Aorta (tissue), 5 donors: ENCODE measurements around the gene RGS6. TPM values are rescaled to one million over a fixed set of nuclear protein-coding genes. Genes with fewer than 3 reads are reported as not detected.

Experiments
- ATAC-seq: fragments of 200-7000 bp; cut with Tn5 transposase; one replicate; pipeline ENCODE4 v1.9.1; 2022; ENCODE audit warnings: moderate library complexity; ENCODE audit not compliant: low FRiP score
- DNase-seq, 2 donors: peaks; one replicate each; pipeline ENCODE4 v3.0.0-alpha.2; 2020
- H3K27ac ChIP-seq, 2 donors: one replicate each; pipeline ENCODE4 v1.5.1; 2013; ENCODE audit warnings: low read length in 2 of 2, mild to moderate bottlenecking in 2 of 2, moderate library complexity in 2 of 2, control low read depth in 1 of 2, inconsistent platforms in 1 of 2, low read depth in 1 of 2
- H3K27me3 ChIP-seq, 2 donors: one replicate each; pipeline ENCODE4 v1.6.1; 2013; ENCODE audit warnings: control low read depth in 1 of 2, low read length in 1 of 2, mild to moderate bottlenecking in 1 of 2, moderate library complexity in 1 of 2; ENCODE audit not compliant: insufficient read depth in 2 of 2, control insufficient read depth in 1 of 2
- H3K36me3 ChIP-seq, 2 donors: one replicate each; pipeline ENCODE4 v1.6.1; 2013; ENCODE audit warnings: control low read depth in 1 of 2, low read length in 1 of 2, mild to moderate bottlenecking in 1 of 2; ENCODE audit not compliant: insufficient read depth in 2 of 2, control insufficient read depth in 1 of 2
- H3K4me1 ChIP-seq, 2 donors: one replicate each; pipeline ENCODE4 v1.6.1; 2013; ENCODE audit warnings: low read length in 2 of 2, control low read depth in 1 of 2, mild to moderate bottlenecking in 1 of 2, moderate library complexity in 1 of 2; ENCODE audit not compliant: insufficient read depth in 2 of 2, control insufficient read depth in 1 of 2
- H3K4me3 ChIP-seq, 2 donors: one replicate each; pipeline ENCODE4 v1.5.1; 2013; ENCODE audit warnings: low read length in 2 of 2, control low read depth in 1 of 2, mild to moderate bottlenecking in 1 of 2
- H3K9me3 ChIP-seq: one replicate; pipeline ENCODE4 v1.6.1; 2013; ENCODE audit warnings: mild to moderate bottlenecking, low read length; ENCODE audit not compliant: control insufficient read depth
- WGBS, 2 donors: extraction: QIAGEN DNeasy Blood & Tissue Kit; methylation state at CpG; one replicate each; pipeline ENCODE4 v1.1.7; 2013; 5-methylcytosine and 5-hydroxymethylcytosine counted together
- intact Hi-C, 2 donors: fragments of 100-400 bp; cut with DNase I; formaldehyde crosslinking; loops; one replicate each; pipeline versions ENCODE4 v1.14.2 to v1.15.0; 2022
- polyA plus RNA-seq, 2 donors: library from polyadenylated mRNA; stranded (reverse); fragments of 200-250 nt; gene quantifications; one replicate each; pipeline ENCODE4 v1.2.3, GENCODE V29; 2013
- total RNA-seq, 2 donors: library from RNA; stranded (reverse); fragmentation: NEBNext Ultra II Directional; extraction: Animal tissue kit (Norgen Biotek cat#: 25700); gene quantifications; one replicate each; pipeline ENCODE4 v1.2.1, GENCODE V29; 2021
- donor health status: healthy with polysubstance abuse.
- donor health status: Bipolar disorder and iron deficiency.
- donor health status: DM: no; HTN: no; CAD: no.
- donor health status: DM: no; HTN: no; CAD: no.
- donor health status: DM: yes; HTN: yes; CAD: no.

RGS6 gene
- total and polyA plus RNA-seq, 4 donors, result 0.05 to 2.0 (median 1.8) TPM; not detected in 1

DNA sequence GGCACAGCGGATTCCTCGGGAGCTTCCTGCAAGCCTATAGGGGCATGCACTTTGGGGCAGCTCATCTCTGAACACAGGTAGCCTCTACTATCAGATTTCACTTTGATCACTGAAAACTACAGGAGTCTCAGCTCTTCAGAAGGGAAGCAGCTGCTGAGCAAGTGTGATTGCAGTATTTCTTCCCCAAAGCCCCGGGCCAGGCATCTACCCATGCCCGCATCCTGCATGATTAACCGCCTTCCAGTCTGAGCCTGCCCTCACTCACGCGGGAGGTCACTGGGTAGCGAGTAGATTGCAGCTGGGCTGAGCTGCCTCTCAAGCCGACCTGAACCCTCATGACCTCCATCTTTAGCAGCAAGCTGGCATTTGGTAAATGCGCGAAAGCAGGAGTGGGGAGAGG lies 627.0 kb downstream of the RGS6 start:
- DNase-seq (no peak), ATAC-seq (no peak)
- Histone ChIP-seq H3K9me3 (no peaks in the 10 kb centered on the region), H3K36me3 (no peaks in the 10 kb centered on the region), H3K27ac (peak overlapping the region in 1 of 2 donors; percentile 64), H3K27me3 (no peaks in the 10 kb centered on the region), H3K4me1 (peaks cover 0 to 4% of the 10 kb centered on the region in 2 donors), H3K4me3 (no peak overlapping the region)
- intact Hi-C loops, result no loop called here
- 85 to 88% methylated on average over 11 of the region's 11 CpGs for WGBS, 2 donors

DNA sequence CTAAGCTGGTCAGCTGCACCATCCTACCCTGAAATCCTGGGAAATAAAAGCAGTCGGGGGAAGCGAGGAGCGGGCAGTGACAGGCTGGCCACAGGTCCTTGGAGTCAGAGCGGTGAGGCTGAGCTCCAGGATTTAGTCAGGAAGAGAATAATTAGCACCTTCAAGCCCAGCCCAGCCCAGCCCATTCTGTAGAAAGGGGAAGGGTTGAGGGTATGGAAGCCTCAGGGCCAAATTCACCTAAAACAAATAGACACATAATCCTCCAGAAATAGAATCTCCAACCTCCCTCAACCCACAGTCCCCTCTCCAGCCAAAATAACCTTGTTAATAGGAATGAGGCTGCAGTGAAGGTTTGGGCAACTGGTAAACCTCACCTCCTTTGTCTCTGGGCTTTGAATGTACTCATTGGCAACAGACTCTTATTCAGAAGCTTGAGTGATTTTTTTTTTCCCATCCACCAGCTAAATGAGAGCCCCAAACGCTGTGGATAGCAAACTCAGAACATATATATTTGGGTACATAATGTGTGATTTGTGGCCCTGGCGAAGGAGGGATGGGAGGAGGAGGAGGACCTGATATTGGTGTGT lies 627.5 kb downstream of the RGS6 start:
- Histone ChIP-seq H3K27ac (peak overlapping the region in 1 of 2 donors; percentile 11), H3K4me1 (peaks cover 0 to 1% of the 10 kb centered on the region in 2 donors), H3K4me3 (no peak overlapping the region), H3K27me3 (no peaks in the 10 kb centered on the region), H3K36me3 (no peaks in the 10 kb centered on the region), H3K9me3 (no peaks in the 10 kb centered on the region)
- WGBS, 2 donors, result 92 to 95% methylated on average over 6 of the region's 6 CpGs
- DNase-seq (no peak), ATAC-seq (no peak)
- intact Hi-C loops, result no loop called here

DNA sequence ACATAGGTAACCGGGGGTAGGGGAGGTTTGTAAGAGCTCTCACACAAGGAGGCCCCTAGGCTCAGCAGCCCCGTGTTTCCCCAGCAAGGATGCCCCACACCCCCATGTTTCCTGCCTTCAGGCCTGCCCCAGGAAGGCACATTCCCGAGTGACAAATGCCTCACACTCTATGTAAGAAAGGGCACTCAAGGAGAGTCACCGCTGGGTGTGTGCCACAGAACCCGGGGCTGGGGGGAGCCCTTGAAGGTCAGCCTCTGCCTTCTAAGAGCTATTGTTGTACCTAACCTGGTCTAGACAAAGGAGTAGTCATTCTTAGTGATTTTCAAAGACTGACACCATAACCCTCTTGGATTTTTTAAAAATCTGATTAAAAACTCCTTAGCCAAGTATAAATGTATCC lies 628.1 kb downstream of the RGS6 start:
- Histone ChIP-seq H3K9me3 (no peaks in the 10 kb centered on the region), H3K4me1 (no peaks in the 10 kb centered on the region), H3K27ac (no peak overlapping the region), H3K4me3 (no peak overlapping the region), H3K36me3 (no peaks in the 10 kb centered on the region), H3K27me3 (no peaks in the 10 kb centered on the region)
- no peak for DNase-seq
- WGBS, 2 donors, result 45 to 51% methylated on average over 5 of the region's 5 CpGs
- no peak for ATAC-seq
- intact Hi-C loops, result no loop called here

DNA sequence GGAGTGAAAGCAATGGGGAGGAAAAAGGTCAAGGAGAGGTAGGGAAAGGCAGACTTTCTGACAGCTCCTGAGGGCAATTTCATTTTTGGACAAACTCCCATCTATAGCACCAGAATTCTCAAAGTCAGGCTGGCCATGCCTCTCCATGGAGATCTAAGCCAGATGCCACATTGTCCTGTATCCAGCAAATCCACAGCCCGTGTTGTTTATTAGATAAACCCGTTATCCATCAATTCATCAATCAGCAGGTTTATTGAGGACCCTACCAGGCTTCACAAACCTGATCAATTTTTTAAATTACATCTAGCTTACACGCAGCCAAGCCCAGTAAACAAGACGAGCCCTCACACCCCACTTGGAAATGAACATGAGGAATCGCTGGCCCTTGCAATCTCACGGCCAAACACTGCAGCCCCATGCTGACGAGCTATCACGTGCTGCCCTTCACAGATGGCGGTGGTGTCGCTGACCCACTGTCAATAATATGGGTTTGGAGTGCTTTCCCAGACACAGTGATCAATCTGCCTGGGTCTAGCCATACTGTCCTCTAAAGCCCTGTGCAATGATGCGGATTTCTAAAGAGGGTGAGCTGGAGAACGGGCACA lies 628.8 kb downstream of the RGS6 start:
- no peaks in the 10 kb centered on the region for H3K36me3 ChIP-seq
- H3K27ac ChIP-seq, result no peak overlapping the region
- no peak for ATAC-seq
- no peaks in the 10 kb centered on the region for H3K27me3 ChIP-seq
- H3K9me3 ChIP-seq, result no peaks in the 10 kb centered on the region
- intact Hi-C loops, result no loop called here
- DNase-seq, result no peak
- no peak overlapping the region for H3K4me3 ChIP-seq
- whole genome bisulfite sequencing, 2 donors, result 95% methylated on average over 12 of the region's 12 CpGs
- H3K4me1 ChIP-seq, result no peaks in the 10 kb centered on the region

DNA sequence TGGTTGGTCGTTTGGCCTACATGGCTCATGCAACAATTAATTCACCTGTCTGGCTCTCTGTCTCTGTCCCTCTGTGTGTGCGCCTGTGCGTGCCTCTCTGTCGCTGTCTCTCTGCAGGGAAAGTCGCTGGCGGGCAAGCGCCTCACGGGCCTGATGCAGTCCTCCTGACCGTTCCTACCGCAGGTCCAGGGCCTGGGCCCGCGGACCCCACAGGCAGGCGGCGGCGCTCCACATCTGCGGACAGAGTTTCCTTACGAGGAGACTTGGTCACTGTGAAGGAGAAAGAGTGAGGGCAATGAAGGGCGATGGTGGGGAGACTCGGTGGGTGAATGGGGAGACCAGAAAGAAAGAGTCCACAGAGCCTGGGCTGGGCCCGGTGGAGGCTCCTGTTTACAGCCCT lies 630.1 kb downstream of the RGS6 start:
- Histone ChIP-seq H3K9me3 (no peaks in the 10 kb centered on the region), H3K36me3 (no peaks in the 10 kb centered on the region), H3K27ac (no peak overlapping the region), H3K27me3 (no peaks in the 10 kb centered on the region), H3K4me3 (no peak overlapping the region), H3K4me1 (no peaks in the 10 kb centered on the region)
- ATAC-seq (no peak), DNase-seq (peak in 1 of 2 donors; percentile 62)
- intact Hi-C loops, result no loop called here
- WGBS, 2 donors, result 98% methylated on average over 20 of the region's 20 CpGs

DNA sequence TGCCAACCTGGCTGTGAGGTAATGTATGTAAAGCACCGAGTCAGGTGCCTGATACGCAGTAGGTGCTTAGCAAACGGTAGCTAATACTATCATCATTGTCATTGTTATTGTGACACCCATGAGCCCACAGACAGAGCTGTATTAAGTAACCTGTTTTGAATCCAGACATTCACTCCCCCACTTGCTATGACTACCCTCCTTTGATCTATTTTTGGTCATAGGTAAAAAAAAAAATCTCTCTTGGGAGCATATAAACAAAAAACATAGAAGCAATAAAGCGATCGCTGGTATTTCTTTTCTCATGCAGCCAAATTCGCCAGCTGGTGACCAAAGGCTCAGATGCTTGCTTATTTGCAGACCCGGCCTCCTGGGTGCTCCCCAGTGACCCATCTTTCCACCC lies 631.4 kb downstream of the RGS6 start:
- intact Hi-C loops, result no loop called here
- WGBS, 2 donors, result 91 to 92% methylated on average over 7 of the region's 7 CpGs
- Histone ChIP-seq H3K4me3 (no peak overlapping the region), H3K27ac (no peak overlapping the region), H3K36me3 (no peaks in the 10 kb centered on the region), H3K4me1 (no peaks in the 10 kb centered on the region), H3K27me3 (no peaks in the 10 kb centered on the region), H3K9me3 (no peaks in the 10 kb centered on the region)
- DNase-seq, result no peak
- no peak for ATAC-seq

DNA sequence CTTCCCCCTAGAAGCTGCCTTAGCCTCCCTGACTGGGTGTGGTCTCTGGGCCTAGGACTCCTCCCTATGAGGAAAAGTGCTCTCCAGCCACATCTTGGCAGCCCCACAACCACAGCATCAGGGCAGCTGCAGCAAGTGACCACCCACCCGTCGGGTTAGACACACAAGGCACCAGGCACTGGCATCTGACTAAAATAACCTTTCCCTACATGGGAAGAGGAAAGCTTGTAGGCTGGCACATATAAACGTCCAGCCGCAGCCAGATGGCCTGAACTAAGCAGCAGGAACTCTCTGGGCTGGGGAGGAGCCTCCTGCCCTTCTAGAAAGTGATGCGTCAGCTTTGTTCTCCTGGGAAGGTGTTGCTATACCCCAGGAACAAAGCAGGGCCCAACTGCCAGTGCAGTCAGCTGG lies 632.9 kb downstream of the RGS6 start:
- Histone ChIP-seq H3K36me3 (no peaks in the 10 kb centered on the region), H3K27ac (peak overlapping the region in 1 of 2 donors; percentile 3), H3K9me3 (no peaks in the 10 kb centered on the region), H3K4me1 (no peaks in the 10 kb centered on the region), H3K4me3 (no peak overlapping the region), H3K27me3 (no peaks in the 10 kb centered on the region)
- intact Hi-C loops, result no loop called here
- WGBS, 2 donors, result 3 to 8% methylated on average over 5 of the region's 5 CpGs
- ATAC-seq (peak; percentile 65), DNase-seq (peak; percentile 65 to 78)

DNA sequence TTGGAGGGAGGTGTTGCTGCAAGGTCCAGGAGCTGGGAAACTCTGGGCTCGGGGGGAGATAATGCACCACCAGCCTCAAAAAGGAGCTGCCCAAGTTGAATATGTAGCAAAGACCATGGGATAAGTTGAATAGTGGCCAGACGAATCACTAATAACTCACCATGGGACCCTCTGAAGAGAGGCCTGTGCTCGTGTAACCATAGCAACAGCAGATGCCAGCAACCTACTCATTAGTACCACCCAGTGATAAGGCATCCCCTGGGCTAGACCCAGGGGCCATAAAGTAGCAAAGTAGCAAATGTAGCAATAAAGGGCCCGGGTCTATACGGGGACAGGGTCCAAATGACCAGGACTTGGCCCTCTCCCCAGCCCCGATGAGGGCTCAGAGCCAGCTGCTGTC lies 633.7 kb downstream of the RGS6 start:
- intact Hi-C loops, result no loop called here
- no peak overlapping the region for H3K27ac ChIP-seq
- ATAC-seq (no peak), DNase-seq (no peak)
- WGBS, 2 donors, result 67 to 72% methylated on average over 6 of the region's 6 CpGs
- H3K36me3 ChIP-seq, result no peaks in the 10 kb centered on the region
- no peaks in the 10 kb centered on the region for H3K9me3 ChIP-seq
- H3K27me3 ChIP-seq, result no peaks in the 10 kb centered on the region
- H3K4me1 ChIP-seq, result no peaks in the 10 kb centered on the region
- no peak overlapping the region for H3K4me3 ChIP-seq

DNA sequence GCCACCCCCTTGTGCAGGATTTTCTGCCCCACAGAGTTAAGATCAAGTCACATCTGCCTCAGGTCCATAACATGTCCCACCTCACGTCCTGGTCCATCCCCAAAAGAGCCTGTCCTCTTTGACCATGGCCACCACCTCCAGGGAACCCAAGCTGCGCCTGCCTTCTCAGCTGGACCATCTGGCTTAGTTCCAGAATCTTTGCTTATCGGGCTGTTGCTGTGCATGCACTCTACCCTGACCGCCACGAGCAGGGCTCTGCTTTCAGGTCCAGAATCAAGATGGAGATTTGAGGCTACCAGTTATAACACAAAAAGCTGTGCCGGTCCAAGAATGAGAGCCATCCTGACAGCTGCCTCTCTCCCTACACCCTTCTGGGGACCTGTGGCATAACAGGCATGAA lies 635.0 kb downstream of the RGS6 start:
- Histone ChIP-seq H3K9me3 (no peaks in the 10 kb centered on the region), H3K27me3 (no peaks in the 10 kb centered on the region), H3K4me1 (no peaks in the 10 kb centered on the region), H3K27ac (no peak overlapping the region), H3K4me3 (no peak overlapping the region), H3K36me3 (no peaks in the 10 kb centered on the region)
- WGBS, 2 donors, result 65 to 69% methylated on average over 6 of the region's 6 CpGs
- intact Hi-C loops, result no loop called here
- ATAC-seq (no peak), DNase-seq (no peak)
